NCI-H1436 (cell line): Measurements from ENCODE around the gene VWA3B.
"Not testable (repeated sequence)": the region's sequence is repeated elsewhere in the genome, so short reads cannot be mapped to it uniquely, and the experiment has no call there.

ENCODE experiments used
- DNase-seq: peaks from one replicate; lab custom pipeline; 2025; lab: John Stamatoyannopoulos, UW

Gene VWA3B

GRCh38 chr2:98252038-98252773, 165.2 kb downstream of the VWA3B start:
- no peak for DNase-seq

GRCh38 chr2:98253461-98254070, 166.6 kb downstream of the VWA3B start:
- DNase-seq, result no peak

- no peak for DNase-seq
These were observed 167.6 kb downstream of the VWA3B start for GRCh38 chr2:98254504-98255059.

- DNase-seq, result no peak
These were observed 171.9 kb downstream of the VWA3B start for GRCh38 chr2:98258906-98259305.

GRCh38 chr2:98263362-98263761, 176.4 kb downstream of the VWA3B start:
- no peak for DNase-seq

- not testable (repeated sequence) for DNase-seq
These were observed 181.3 kb downstream of the VWA3B start for GRCh38 chr2:98268225-98268624.

- DNase-seq, result no peak
These were observed 182.3 kb downstream of the VWA3B start for GRCh38 chr2:98269274-98269673.

GRCh38 chr2:98269830-98270229, 182.9 kb downstream of the VWA3B start:
- DNase-seq, result no peak

GRCh38 chr2:98277162-98277859, 190.3 kb downstream of the VWA3B start:
- no peak for DNase-seq

GRCh38 chr2:98278074-98278473, 191.1 kb downstream of the VWA3B start:
- DNase-seq, result no peak

- DNase-seq, result no peak
These were observed 193.6 kb downstream of the VWA3B start for GRCh38 chr2:98280376-98281102.

- no peak for DNase-seq
These were observed 194.6 kb downstream of the VWA3B start for GRCh38 chr2:98281607-98282006.

GRCh38 chr2:98282109-98282508, 195.1 kb downstream of the VWA3B start:
- no peak for DNase-seq

GRCh38 chr2:98293030-98293429, 206.1 kb downstream of the VWA3B start:
- DNase-seq, result no peak

GRCh38 chr2:98293931-98294687, 207.1 kb downstream of the VWA3B start:
- no peak for DNase-seq

- no peak for DNase-seq
These were observed 207.7 kb downstream of the VWA3B start for GRCh38 chr2:98294711-98295110.

- no peak for DNase-seq
These were observed 208.3 kb downstream of the VWA3B start for GRCh38 chr2:98295275-98295674.

- no peak for DNase-seq
These were observed 208.9 kb downstream of the VWA3B start for GRCh38 chr2:98295721-98296414.

- no peak for DNase-seq
These were observed 209.5 kb downstream of the VWA3B start for GRCh38 chr2:98296440-98296839.

GRCh38 chr2:98297817-98298682, 211.1 kb downstream of the VWA3B start:
- no peak for DNase-seq
